Hepatocyte (in vitro differentiated cells): ENCODE results near the gene AUTS2. TPM values are rescaled to one million over a fixed set of nuclear protein-coding genes. Genes with fewer than 3 reads are reported as not detected.

Source experiments
- DNase-seq: peaks from one replicate; pipeline ENCODE4 v3.0.0-alpha.2; 2016; ENCODE audit warnings: low spot score
- H2AFZ ChIP-seq: fragments of 200-600 bp; sonication (generic); 2 replicates; pipeline ENCODE4 v1.6.0; 2016; ENCODE audit warnings: antibody characterized with exemption, mild to moderate bottlenecking
- H3K27ac ChIP-seq: fragments of 200-600 bp; sonication (generic); 2 replicates; pipeline ENCODE4 v1.5.1; 2016; ENCODE audit warnings: mild to moderate bottlenecking
- H3K27me3 ChIP-seq: fragments of 200-600 bp; sonication (generic); 2 replicates; pipeline ENCODE4 v1.6.1; 2016
- H3K36me3 ChIP-seq: fragments of 200-600 bp; sonication (generic); replicated peaks from 2 replicates; pipeline ENCODE4 v1.5.1; 2016; ENCODE audit warnings: low read depth; ENCODE audit not compliant: insufficient read depth
- H3K4me1 ChIP-seq: fragments of 200-600 bp; sonication (generic); 2 replicates; pipeline ENCODE4 v1.5.1; 2016; ENCODE audit warnings: mild to moderate bottlenecking, moderate library complexity; ENCODE audit not compliant: insufficient read depth
- H3K4me2 ChIP-seq: fragments of 200-600 bp; sonication (generic); 2 replicates; pipeline ENCODE4 v1.6.0; 2016
- H3K4me3 ChIP-seq: fragments of 200-600 bp; sonication (generic); 2 replicates; pipeline ENCODE4 v1.5.1; 2016; ENCODE audit warnings: mild to moderate bottlenecking
- H3K79me2 ChIP-seq: fragments of 200-600 bp; sonication (generic); 2 replicates; pipeline ENCODE4 v1.6.0; 2017; ENCODE audit warnings: mild to moderate bottlenecking
- H3K9me2 ChIP-seq: fragments of 200-600 bp; sonication (generic); replicated peaks from 2 replicates; pipeline ENCODE4 v1.6.0; 2017; ENCODE audit warnings: mild to moderate bottlenecking; ENCODE audit not compliant: insufficient read depth
- H3K9me3 ChIP-seq: fragments of 200-600 bp; sonication (generic); 2 replicates; pipeline ENCODE4 v1.5.1; 2016; ENCODE audit warnings: low read depth, mild to moderate bottlenecking
- H4K20me1 ChIP-seq: fragments of 200-600 bp; sonication (generic); 2 replicates; pipeline ENCODE4 v1.6.0; 2016; ENCODE audit warnings: mild to moderate bottlenecking; ENCODE audit not compliant: insufficient read depth, poor library complexity, severe bottlenecking
- CTCF ChIP-seq: fragments of 200-600 bp; sonication (generic); IDR thresholded peaks from 2 replicates; pipeline ENCODE4 v1.5.1; 2016; ENCODE audit warnings: antibody characterized with exemption, mild to moderate bottlenecking; ENCODE audit not compliant: poor library complexity
- EZH2 ChIP-seq: fragments of 200-600 bp; sonication (generic); IDR thresholded peaks from 2 replicates; pipeline ENCODE4 v1.6.1; 2016; ENCODE audit warnings: antibody characterized with exemption, mild to moderate bottlenecking, borderline replicate concordance
- EZH2phosphoT487 ChIP-seq: fragments of 200-600 bp; sonication (generic); IDR thresholded peaks from one replicate; pipeline ENCODE4 v1.6.1; 2018; ENCODE audit warnings: antibody characterized with exemption, mild to moderate bottlenecking, low read depth, moderate library complexity; ENCODE audit not compliant: unreplicated experiment, severe bottlenecking
- WGBS: methylation state at CpG from one replicate; pipeline ENCODE4 v1.1.6; 2016; ENCODE audit warnings: low lambda C conversion rate; ENCODE audit errors: missing lambda C conversion rate; 5-methylcytosine and 5-hydroxymethylcytosine counted together
- polyA plus RNA-seq: library from polyadenylated mRNA; unstranded; fragments of >200 nt; fragmentation: Nextera tagmentation; extraction: Ambion mirVana; gene quantifications from 2 replicates; pipeline ENCODE4 v1.2.1, GENCODE V29; 2016
- total RNA-seq: library from RNA; depleted of rRNA; stranded (reverse); fragments of >200 nt; gene quantifications from 2 replicates; pipeline ENCODE4 v1.2.3, GENCODE V29; 2014

The AUTS2 gene
- total and polyA plus RNA-seq, 2 experiments from 2014 or later: 34.4 to 40.9 TPM

DNA sequence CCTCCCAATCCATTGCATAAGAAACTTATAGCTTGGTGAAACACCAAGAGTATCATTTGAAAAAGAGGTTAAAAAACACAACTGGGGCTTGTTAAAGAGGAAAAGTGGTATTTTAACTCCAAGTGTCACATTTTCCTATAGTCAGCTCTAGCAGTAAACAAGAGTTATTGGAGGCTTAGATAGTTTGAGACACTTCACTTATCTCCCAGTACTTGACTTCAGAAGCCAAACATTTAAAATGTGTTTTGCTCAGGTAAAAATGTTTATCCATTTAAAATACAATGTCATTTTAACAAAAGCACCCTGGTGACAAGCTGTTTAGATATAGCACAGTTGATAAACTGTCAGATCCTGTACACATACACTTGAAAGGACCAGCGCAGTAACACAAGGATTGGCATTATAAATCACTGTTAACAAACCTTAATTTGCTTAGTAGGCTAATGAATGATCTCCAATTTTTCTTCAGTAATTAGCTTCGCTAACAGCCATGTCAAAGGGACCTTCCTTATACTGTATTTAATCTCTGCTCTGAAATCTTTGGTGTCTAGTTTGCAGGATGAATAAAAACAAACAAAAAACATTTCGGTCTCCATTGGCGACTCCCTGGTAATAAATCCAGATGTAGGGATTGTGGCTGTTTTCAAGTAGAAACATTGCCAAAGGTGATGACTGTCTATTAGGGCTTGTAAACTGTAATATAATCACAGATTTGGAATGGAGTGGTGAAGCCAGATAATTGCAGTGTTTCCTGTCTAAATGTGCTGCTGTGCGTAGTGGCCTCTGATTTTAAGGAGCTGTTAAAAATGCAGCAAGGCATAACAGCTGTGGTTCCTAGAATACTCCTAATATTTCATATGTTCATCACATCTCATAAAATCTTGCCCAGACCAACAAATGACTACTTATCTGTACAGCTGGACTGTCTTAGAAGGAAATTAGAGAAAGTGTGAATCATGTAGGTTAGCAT, 545.1 kb downstream of the AUTS2 start:
- no peak overlapping the region for H3K4me3 ChIP-seq
- no peak for DNase-seq
- peaks cover 6% of the 10 kb centered on the region for H3K4me1 ChIP-seq
- no peaks in the 10 kb centered on the region for H3K36me3 ChIP-seq
- H2AFZ ChIP-seq: no peak overlapping the region
- H3K27me3 ChIP-seq: no peaks in the 10 kb centered on the region
- H3K4me2 ChIP-seq: no peak overlapping the region
- no peak overlapping the region for H3K27ac ChIP-seq
- no peak for TF ChIP-seq CTCF
- TF ChIP-seq EZH2: no peak
- TF ChIP-seq EZH2phosphoT487: peak; percentile 45
- no peaks in the 10 kb centered on the region for H3K79me2 ChIP-seq
- H4K20me1 ChIP-seq: no peaks in the 10 kb centered on the region
- 56% methylated on average over 5 of the region's 5 CpGs for WGBS
- H3K9me2 ChIP-seq: no peaks in the 10 kb centered on the region
- H3K9me3 ChIP-seq: no peaks in the 10 kb centered on the region

GRCh38 chr7:70148997-70149396, 550.7 kb downstream of the AUTS2 start:
- Histone ChIP-seq H3K4me2 (no peak overlapping the region), H3K4me3 (no peak overlapping the region), H4K20me1 (no peaks in the 10 kb centered on the region), H3K36me3 (no peaks in the 10 kb centered on the region), H2AFZ (no peak overlapping the region), H3K4me1 (no peaks in the 10 kb centered on the region), H3K27me3 (no peaks in the 10 kb centered on the region), H3K9me2 (no peaks in the 10 kb centered on the region), H3K79me2 (no peaks in the 10 kb centered on the region), H3K9me3 (no peaks in the 10 kb centered on the region), H3K27ac (no peak overlapping the region)
- TF ChIP-seq EZH2phosphoT487: no peak
- no peak for TF ChIP-seq CTCF
- no peak for TF ChIP-seq EZH2
- DNase-seq: no peak
- 100% methylated on average over 1 of the region's 1 CpG for WGBS

GRCh38 chr7:70152313-70152712, 554.0 kb downstream of the AUTS2 start:
- TF ChIP-seq CTCF (no peak), EZH2phosphoT487 (no peak), EZH2 (no peak)
- WGBS: 94% methylated on average over 1 of the region's 1 CpG
- H3K4me2 ChIP-seq: no peak overlapping the region
- no peak for DNase-seq
- no peaks in the 10 kb centered on the region for H3K36me3 ChIP-seq
- no peak overlapping the region for H2AFZ ChIP-seq
- H3K4me3 ChIP-seq: no peak overlapping the region
- no peaks in the 10 kb centered on the region for H3K79me2 ChIP-seq
- H3K9me2 ChIP-seq: no peaks in the 10 kb centered on the region
- no peaks in the 10 kb centered on the region for H3K4me1 ChIP-seq
- no peaks in the 10 kb centered on the region for H3K9me3 ChIP-seq
- no peaks in the 10 kb centered on the region for H3K27me3 ChIP-seq
- no peak overlapping the region for H3K27ac ChIP-seq
- no peaks in the 10 kb centered on the region for H4K20me1 ChIP-seq
